H1 (cell line): ENCODE results near the gene ANAPC10. TPM values are rescaled to one million over a fixed set of nuclear protein-coding genes. Genes with fewer than 3 reads are reported as not detected.
"Not testable (repeated sequence)": the region's sequence is repeated elsewhere in the genome, so short reads cannot be mapped to it uniquely, and the experiment has no call there.

Source experiments
- CTCF ChIA-PET: fragments of 300-600 bp; sonication (Branson Sonifier 250); formaldehyde crosslinking; loops from one replicate; lab custom pipeline; 2021; ENCODE audit not compliant: partially characterized antibody; lab: Charles Lee
- POLR2A ChIA-PET: fragments of 300-600 bp; sonication (Branson Sonifier 250); formaldehyde crosslinking; loops from one replicate; lab custom pipeline; 2021; ENCODE audit warnings: inconsistent platforms; ENCODE audit not compliant: partially characterized antibody; lab: Charles Lee
- DNase-seq, 2 experiments: peaks; one replicate each; pipeline versions ENCODE4 v3.0.0 to v3.0.0-alpha.2; 2010 to 2022; ENCODE audit warnings: low spot score in 2 of 2, low read depth in 1 of 2, mixed read lengths in 1 of 2
- FAIRE-seq: peaks from 2 replicates; lab custom pipeline; 2011; peaks lifted over from hg19 to GRCh38; lab: Jason Lieb, UNC
- H2AFZ ChIP-seq: 2 replicates; pipeline ENCODE4 v1.8.1; 2012; ENCODE audit warnings: low read length, inconsistent platforms
- H2AK5ac ChIP-seq: 2 replicates; pipeline ENCODE4 v1.6.1; 2013; ENCODE audit warnings: low read depth, low read length
- H2BK120ac ChIP-seq: replicated peaks from 2 replicates; pipeline ENCODE3; 2013; ENCODE audit warnings: low read depth, low read length, inconsistent platforms
- H2BK12ac ChIP-seq: 2 replicates; pipeline ENCODE4 v1.6.1; 2013; ENCODE audit warnings: low read depth, low read length
- H2BK15ac ChIP-seq: 2 replicates; pipeline ENCODE4 v1.6.1; 2013; ENCODE audit warnings: low read length
- H2BK20ac ChIP-seq: 2 replicates; pipeline ENCODE4 v1.6.1; 2013; ENCODE audit warnings: low read length
- H2BK5ac ChIP-seq: 2 replicates; pipeline ENCODE4 v1.6.1; 2013; ENCODE audit warnings: low read depth, low read length
- H3K14ac ChIP-seq: 2 replicates; pipeline ENCODE4 v1.6.1; 2013; ENCODE audit warnings: inconsistent platforms; ENCODE audit not compliant: insufficient read length
- H3K18ac ChIP-seq: 2 replicates; pipeline ENCODE4 v1.6.1; 2013; ENCODE audit warnings: low read length; ENCODE audit errors: extremely low read depth
- H3K23ac ChIP-seq: 2 replicates; pipeline ENCODE4 v1.6.1; 2013; ENCODE audit warnings: inconsistent platforms; ENCODE audit not compliant: insufficient read length
- H3K23me2 ChIP-seq: 2 replicates; pipeline ENCODE4 v1.6.1; 2013; ENCODE audit warnings: low read depth, low read length
- H3K27ac ChIP-seq: 2 replicates; pipeline ENCODE4 v1.6.1; 2011; ENCODE audit warnings: low read depth, low read length, inconsistent platforms
- H3K27me3 ChIP-seq, 4 experiments: replicated peaks in 1 of 4; 1 replicate in 1 of 4; 2 replicates in 3 of 4; pipeline versions ENCODE4 v1.6.1 to v1.8.1; 2011 to 2013; ENCODE audit warnings: low read length in 3 of 4, mild to moderate bottlenecking in 3 of 4, inconsistent platforms in 2 of 4, mixed read lengths in 2 of 4, moderate library complexity in 1 of 4; ENCODE audit not compliant: control insufficient read depth in 3 of 4, insufficient read depth in 3 of 4; ENCODE audit errors: extremely low read depth in 1 of 4
- H3K36me3 ChIP-seq, 4 experiments: 2 replicates each; pipeline versions ENCODE4 v1.6.1 to v1.8.1; 2011 to 2013; ENCODE audit warnings: mild to moderate bottlenecking in 4 of 4, low read length in 3 of 4, moderate library complexity in 2 of 4, control low read depth in 1 of 4, inconsistent platforms in 1 of 4; ENCODE audit not compliant: insufficient read depth in 4 of 4, control insufficient read depth in 2 of 4
- H3K4ac ChIP-seq: replicated peaks from 2 replicates; pipeline ENCODE3; 2013; ENCODE audit warnings: low read length, low read depth, mixed read lengths, inconsistent platforms; ENCODE audit not compliant: insufficient read length
- H3K4me1 ChIP-seq, 4 experiments: replicated peaks in 1 of 4; 1 replicate in 1 of 4; 2 replicates in 3 of 4; pipeline versions ENCODE4 v1.6.1 to v1.8.1; 2011 to 2013; ENCODE audit warnings: low read length in 3 of 4, inconsistent platforms in 2 of 4, mixed read lengths in 1 of 4; ENCODE audit not compliant: insufficient read depth in 4 of 4, control insufficient read depth in 3 of 4
- H3K4me2 ChIP-seq, 2 experiments: 2 replicates each; pipeline versions ENCODE4 v1.6.1 to v1.8.1; 2011 to 2013; ENCODE audit warnings: low read depth in 2 of 2, low read length in 2 of 2, control low read depth in 1 of 2, inconsistent platforms in 1 of 2, mild to moderate bottlenecking in 1 of 2; ENCODE audit not compliant: insufficient read depth in 1 of 2
- H3K4me3 ChIP-seq, 4 experiments: fragments of 200-600, 300-600 bp in 1 of 4; sonication (generic), shearing (Covaris generic), sonication (Bioruptor Twin) in 1 of 4; 2 replicates each; pipeline versions ENCODE4 v1.5.1 to v1.8.1; 2011 to 2016; ENCODE audit warnings: low read length in 4 of 4, low read depth in 3 of 4, control low read depth in 2 of 4, inconsistent platforms in 2 of 4, mild to moderate bottlenecking in 2 of 4, mixed read lengths in 1 of 4, moderate library complexity in 1 of 4; ENCODE audit not compliant: insufficient read depth in 2 of 4; ENCODE audit errors: extremely low read depth in 1 of 4
- H3K56ac ChIP-seq: replicated peaks from 2 replicates; pipeline ENCODE3; 2013; ENCODE audit warnings: low read depth, mild to moderate bottlenecking, mixed read lengths, low read length, inconsistent platforms; ENCODE audit not compliant: insufficient read length
- H3K79me1 ChIP-seq: 2 replicates; pipeline ENCODE4 v1.6.1; 2013; ENCODE audit warnings: low read depth, low read length, control low read depth
- H3K79me2 ChIP-seq, 2 experiments: 2 replicates each; pipeline versions ENCODE4 v1.6.1 to v1.8.1; 2012 to 2013; ENCODE audit warnings: low read length in 2 of 2, mild to moderate bottlenecking in 2 of 2, inconsistent platforms in 1 of 2; ENCODE audit not compliant: insufficient read depth in 2 of 2, control insufficient read depth in 1 of 2
- H3K9ac ChIP-seq, 4 experiments: replicated peaks in 1 of 4; 1 replicate in 1 of 4; 2 replicates in 3 of 4; pipeline versions ENCODE4 v1.6.1 to v1.8.1; 2011 to 2013; ENCODE audit warnings: low read depth in 3 of 4, low read length in 3 of 4, control low read depth in 2 of 4, mild to moderate bottlenecking in 2 of 4, moderate library complexity in 2 of 4, inconsistent platforms in 1 of 4; ENCODE audit errors: extremely low read depth in 1 of 4
- H3K9me3 ChIP-seq, 2 experiments: 2 replicates each; pipeline versions ENCODE4 v1.6.1 to v1.8.1; 2012 to 2013; ENCODE audit warnings: mild to moderate bottlenecking in 2 of 2, moderate library complexity in 2 of 2, control low read depth in 1 of 2, inconsistent platforms in 1 of 2, low read depth in 1 of 2, low read length in 1 of 2, mixed read lengths in 1 of 2; ENCODE audit not compliant: insufficient read depth in 2 of 2
- H4K20me1 ChIP-seq, 2 experiments: replicated peaks in 1 of 2; 2 replicates each; pipeline versions ENCODE3 to v1.8.1; 2011 to 2013; ENCODE audit warnings: inconsistent platforms in 2 of 2, low read length in 2 of 2, mild to moderate bottlenecking in 1 of 2; ENCODE audit not compliant: insufficient read depth in 2 of 2, control insufficient read depth in 1 of 2
- H4K5ac ChIP-seq: 2 replicates; pipeline ENCODE4 v1.6.1; 2013; ENCODE audit warnings: low read length, low read depth, mixed read lengths, inconsistent platforms; ENCODE audit not compliant: insufficient read length
- H4K8ac ChIP-seq: 2 replicates; pipeline ENCODE4 v1.8.0; 2013; ENCODE audit warnings: mild to moderate bottlenecking, moderate library complexity, low read length, inconsistent platforms; ENCODE audit not compliant: insufficient read depth; ENCODE audit errors: extremely low read depth
- H4K91ac ChIP-seq: replicated peaks from 2 replicates; pipeline ENCODE3; 2013; ENCODE audit warnings: low read length, mixed read lengths, inconsistent platforms; ENCODE audit not compliant: insufficient read length
- WGBS, 2 experiments: shearing (Covaris generic) in 1 of 2; methylation state at CpG; one replicate each; pipeline versions ENCODE4 v1.1.6 to v1.1.7; 2013 to 2015; ENCODE audit warnings: low lambda C conversion rate in 2 of 2, mixed read lengths in 2 of 2, inconsistent platforms in 1 of 2, low coverage in 1 of 2, missing lambda C conversion rate in 1 of 2; ENCODE audit not compliant: insufficient replicate concordance in 2 of 2, insufficient coverage in 1 of 2, insufficient read length in 1 of 2; ENCODE audit errors: extremely low coverage in 1 of 2, missing lambda C conversion rate in 1 of 2; 5-methylcytosine and 5-hydroxymethylcytosine counted together
- polyA plus RNA-seq, 7 experiments: library from polyadenylated mRNA; depleted of rRNA in 3 of 7; stranded (reverse) in 5 of 7; unstranded in 2 of 7; fragments of >200 nt in 5 of 7; fragments of 200-250 nt in 2 of 7; gene quantifications; 1 replicate in 5 of 7; 2 replicates in 1 of 7; 4 replicates in 1 of 7; pipeline versions ENCODE4 v1.2.1 to v1.2.3, GENCODE V29; 2011 to 2013; ENCODE audit warnings: missing spikeins in 2 of 7, mixed read lengths in 2 of 7
- total RNA-seq: library from RNA; stranded (reverse); fragmentation: NEBNext Ultra II Directional; extraction: Animal tissue kit (Norgen Biotek cat#: 25700); gene quantifications from 2 replicates; pipeline ENCODE4 v1.2.1, GENCODE V29; 2021

The ANAPC10 gene
- total and polyA plus RNA-seq, 2 of the 8 experiments (the other 6 are each of a cell fraction or from before 2014, with no cell fraction given) = 17.6 to 23.3 TPM

GRCh38 chr4:145000656-145001055, 97.3 kb downstream of the ANAPC10 start:
- CTCF ChIA-PET, FAIRE-seq, H3K36me3 ChIP-seq: not testable (repeated sequence)

More at GRCh38 chr4:145000656-145001055, 97.3 kb downstream of the ANAPC10 start:
- H2AFZ ChIP-seq, H2BK12ac ChIP-seq, H3K23me2 ChIP-seq, H3K4me3 ChIP-seq, H2BK5ac ChIP-seq, H3K79me2 ChIP-seq, H3K23ac ChIP-seq, H4K91ac ChIP-seq, H2AK5ac ChIP-seq, H2BK120ac ChIP-seq, H3K4me1 ChIP-seq, H3K9me3 ChIP-seq, H4K20me1 ChIP-seq, POLR2A ChIA-PET, H3K4me2 ChIP-seq, H3K18ac ChIP-seq, H3K27me3 ChIP-seq, H2BK15ac ChIP-seq, DNase-seq, H3K9ac ChIP-seq, H3K14ac ChIP-seq, H4K8ac ChIP-seq, H3K79me1 ChIP-seq, H2BK20ac ChIP-seq, H3K27ac ChIP-seq, H3K4ac ChIP-seq, H4K5ac ChIP-seq, H3K56ac ChIP-seq: not testable (repeated sequence)
- WGBS, 2 experiments = 99% methylated on average over 5 of the region's 5 CpGs; no CpG with 5 or more reads in 1 of the 2 experiments
